WTC11 (cell line): Measurements from ENCODE around the gene EVC2. TPM values are rescaled to one million over a fixed set of nuclear protein-coding genes. Genes with fewer than 3 reads are reported as not detected.

ENCODE experiments used
- ATAC-seq: fragments of 200-7000 bp; cut with Tn5 transposase; 2 replicates; pipeline ENCODE4 v1.10.0; 2021; ENCODE audit warnings: mild to moderate bottlenecking, moderate library complexity
- CTCF ChIA-PET: fragments of 300-600 bp; sonication (Branson Sonifier 250); formaldehyde crosslinking; loops from one replicate; lab custom pipeline; 2021; ENCODE audit warnings: antibody characterized with exemption; lab: Charles Lee
- POLR2A ChIA-PET: fragments of 350-600 bp; sonication (Branson Sonifier 250); formaldehyde crosslinking; loops from one replicate; lab custom pipeline; 2021; ENCODE audit warnings: antibody characterized with exemption; lab: Charles Lee
- DNase-seq: peaks from one replicate; pipeline ENCODE4 v3.0.0; 2021; ENCODE audit warnings: low spot score
- H3K27ac Mint-ChIP-seq: 2 replicates; pipeline ENCODE4 v1.8.0; 2021; ENCODE audit warnings: mixed read lengths
- H3K27me3 Mint-ChIP-seq: 2 replicates; pipeline ENCODE4 v1.8.0; 2021; ENCODE audit warnings: low read depth, mild to moderate bottlenecking, moderate library complexity, mixed read lengths
- H3K36me3 Mint-ChIP-seq: 2 replicates; pipeline ENCODE4 v1.8.0; 2021; ENCODE audit warnings: mixed read lengths
- H3K4me1 Mint-ChIP-seq: 2 replicates; pipeline ENCODE4 v1.8.0; 2022; ENCODE audit warnings: mixed read lengths
- H3K4me3 Mint-ChIP-seq: 2 replicates; pipeline ENCODE4 v1.8.0; 2021; ENCODE audit warnings: mild to moderate bottlenecking, moderate library complexity, mixed read lengths
- H3K9me3 Mint-ChIP-seq: 2 replicates; pipeline ENCODE4 v1.8.0; 2021; ENCODE audit warnings: mixed read lengths
- ATF1 ChIP-seq: sonication (generic); formaldehyde crosslinking; IDR thresholded peaks from 2 replicates; pipeline ENCODE4 v1.8.1; 2023; ENCODE audit warnings: mild to moderate bottlenecking, moderate library complexity, missing genetic modification reagents
- CBFB ChIP-seq: sonication (generic); formaldehyde crosslinking; IDR thresholded peaks from 2 replicates; pipeline ENCODE4 v1.8.1; 2022; ENCODE audit warnings: mild to moderate bottlenecking, low read depth, missing genetic modification reagents
- CREB1 ChIP-seq: sonication (generic); formaldehyde crosslinking; IDR thresholded peaks from 2 replicates; pipeline ENCODE4 v1.8.0; 2023; ENCODE audit warnings: mild to moderate bottlenecking, missing genetic modification reagents
- EMX1 ChIP-seq: fragments of 250-450 bp; sonication (Bioruptor Pico); IDR thresholded peaks from 2 replicates; pipeline ENCODE4 v1.8.0; 2021; ENCODE audit warnings: mild to moderate bottlenecking
- GABPB1 ChIP-seq: sonication (generic); formaldehyde crosslinking; IDR thresholded peaks from 2 replicates; pipeline ENCODE4 v1.8.1; 2023; ENCODE audit warnings: mild to moderate bottlenecking, missing genetic modification reagents
- HMGA2 ChIP-seq: fragments of 250-450 bp; sonication (Bioruptor Pico); IDR thresholded peaks from 2 replicates; pipeline ENCODE4 v1.4.0; 2021; ENCODE audit warnings: mild to moderate bottlenecking, moderate library complexity
- IRF2 ChIP-seq: sonication (generic); formaldehyde crosslinking; IDR thresholded peaks from 2 replicates; pipeline ENCODE4 v1.8.0; 2022; ENCODE audit warnings: low read depth, missing genetic modification reagents, borderline replicate concordance
- MYBL2 ChIP-seq: sonication (generic); formaldehyde crosslinking; IDR thresholded peaks from 2 replicates; pipeline ENCODE4 v1.8.1; 2023; ENCODE audit warnings: mild to moderate bottlenecking, moderate library complexity, missing genetic modification reagents
- NFATC4 ChIP-seq: fragments of 250-450 bp; sonication (Bioruptor Pico); IDR thresholded peaks from 2 replicates; pipeline ENCODE4 v1.9.0; 2021; ENCODE audit warnings: mild to moderate bottlenecking
- SMAD4 ChIP-seq: sonication (generic); formaldehyde crosslinking; IDR thresholded peaks from 2 replicates; pipeline ENCODE4 v1.8.0; 2022; ENCODE audit warnings: mild to moderate bottlenecking, missing genetic modification reagents
- ZNF219 ChIP-seq: sonication (generic); formaldehyde crosslinking; IDR thresholded peaks from 2 replicates; pipeline ENCODE4 v1.8.0; 2023; ENCODE audit warnings: missing genetic modification reagents, mild to moderate bottlenecking, borderline replicate concordance
- ZNF317 ChIP-seq: sonication (generic); formaldehyde crosslinking; IDR thresholded peaks from 2 replicates; pipeline ENCODE4 v1.8.1; 2023; ENCODE audit warnings: low read depth, mild to moderate bottlenecking, moderate library complexity, missing genetic modification reagents, borderline replicate concordance
- ZNF396 ChIP-seq: fragments of 250-450 bp; sonication (Bioruptor Pico); IDR thresholded peaks from 2 replicates; pipeline ENCODE4 v1.8.0; 2021; ENCODE audit warnings: mild to moderate bottlenecking, moderate library complexity, borderline replicate concordance
- total RNA-seq: library from RNA; stranded (reverse); gene quantifications from 3 replicates; pipeline ENCODE4 v1.2.3, GENCODE V29; 2021
- TF ChIP-seq, protein P1 (sequence below): sonication (generic); formaldehyde crosslinking; IDR thresholded peaks from 2 replicates; pipeline ENCODE4 v1.8.1; 2023; ENCODE audit warnings: mild to moderate bottlenecking, missing genetic modification reagents, moderate library complexity
- TF ChIP-seq, protein P2 (sequence below): sonication (generic); formaldehyde crosslinking; IDR thresholded peaks from 2 replicates; pipeline ENCODE4 v1.8.1; 2023; ENCODE audit warnings: mild to moderate bottlenecking, missing genetic modification reagents, moderate library complexity
- TF ChIP-seq, protein P3 (sequence below): fragments of 250-450 bp; sonication (Bioruptor Pico); conservative IDR thresholded peaks from 2 replicates; pipeline ENCODE4 v1.9.0; 2021; ENCODE audit warnings: mild to moderate bottlenecking
- TF ChIP-seq, protein P4 (sequence below): sonication (generic); formaldehyde crosslinking; IDR thresholded peaks from 2 replicates; pipeline ENCODE4 v1.8.0; 2023; ENCODE audit warnings: mild to moderate bottlenecking, missing genetic modification reagents
- TF ChIP-seq, protein P5 (sequence below): sonication (generic); formaldehyde crosslinking; IDR thresholded peaks from 2 replicates; pipeline ENCODE4 v1.8.1; 2022; ENCODE audit warnings: mild to moderate bottlenecking, moderate library complexity, missing genetic modification reagents
- TF ChIP-seq, protein P6 (sequence below): sonication (generic); formaldehyde crosslinking; IDR thresholded peaks from 2 replicates; pipeline ENCODE4 v1.8.0; 2023; ENCODE audit warnings: missing genetic modification reagents, mild to moderate bottlenecking, borderline replicate concordance

The EVC2 gene
- total RNA-seq, 1 experiment from 2014 or later = 4.8 TPM

DNA sequence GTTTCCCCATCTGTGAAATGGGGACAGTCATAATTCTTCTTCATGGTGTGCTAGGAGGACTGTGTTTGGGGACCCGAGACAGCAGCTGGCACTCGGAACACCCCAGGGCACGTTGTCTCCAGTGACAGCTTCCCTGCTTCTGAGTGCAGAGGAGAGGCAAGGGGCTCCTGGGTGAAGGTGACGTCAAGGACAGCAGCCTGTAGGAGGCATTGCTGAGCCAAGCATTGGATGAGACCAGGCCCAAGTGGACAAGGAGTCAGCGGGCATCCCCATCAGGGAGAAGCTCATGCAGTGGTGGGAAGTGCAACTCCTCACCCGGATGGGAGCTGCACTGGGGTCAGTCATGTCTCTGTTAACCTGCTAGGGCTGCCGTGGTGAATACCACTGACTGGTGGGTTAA is 48.7 kb upstream of the EVC2 start:
- ChIA-PET POLR2A (no interaction called here), CTCF (interaction anchor here (0.5 kb wide), 1 partner anchor 30 kb away, joined by 4 read pairs; no protein-coding TSS in a partner anchor)
- Mint-ChIP-seq H3K27me3 (no peaks in the 10 kb centered on the region), H3K27ac (no peak overlapping the region), H3K4me1 (peaks cover 42% of the 10 kb centered on the region)
- DNase-seq = no peak
- TF ChIP-seq EMX1 (CRISPR knock-in tag) = no peak
- no peak for TF ChIP-seq CREB1 (CRISPR knock-in tag)
- TF ChIP-seq, protein P1, sequence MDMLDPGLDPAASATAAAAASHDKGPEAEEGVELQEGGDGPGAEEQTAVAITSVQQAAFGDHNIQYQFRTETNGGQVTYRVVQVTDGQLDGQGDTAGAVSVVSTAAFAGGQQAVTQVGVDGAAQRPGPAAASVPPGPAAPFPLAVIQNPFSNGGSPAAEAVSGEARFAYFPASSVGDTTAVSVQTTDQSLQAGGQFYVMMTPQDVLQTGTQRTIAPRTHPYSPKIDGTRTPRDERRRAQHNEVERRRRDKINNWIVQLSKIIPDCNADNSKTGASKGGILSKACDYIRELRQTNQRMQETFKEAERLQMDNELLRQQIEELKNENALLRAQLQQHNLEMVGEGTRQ = no peak
- TF ChIP-seq MYBL2 (CRISPR knock-in tag) = no peak
- TF ChIP-seq ATF1 (CRISPR knock-in tag) = no peak
- no peak for TF ChIP-seq NFATC4 (CRISPR knock-in tag)
- no peak for TF ChIP-seq GABPB1 (CRISPR knock-in tag)
- TF ChIP-seq ZNF317 (CRISPR knock-in tag) = no peak
- TF ChIP-seq, protein P2, sequence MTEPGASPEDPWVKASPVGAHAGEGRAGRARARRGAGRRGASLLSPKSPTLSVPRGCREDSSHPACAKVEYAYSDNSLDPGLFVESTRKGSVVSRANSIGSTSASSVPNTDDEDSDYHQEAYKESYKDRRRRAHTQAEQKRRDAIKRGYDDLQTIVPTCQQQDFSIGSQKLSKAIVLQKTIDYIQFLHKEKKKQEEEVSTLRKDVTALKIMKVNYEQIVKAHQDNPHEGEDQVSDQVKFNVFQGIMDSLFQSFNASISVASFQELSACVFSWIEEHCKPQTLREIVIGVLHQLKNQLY = no peak
- TF ChIP-seq IRF2 (CRISPR knock-in tag) = no peak
- TF ChIP-seq, protein P3, sequence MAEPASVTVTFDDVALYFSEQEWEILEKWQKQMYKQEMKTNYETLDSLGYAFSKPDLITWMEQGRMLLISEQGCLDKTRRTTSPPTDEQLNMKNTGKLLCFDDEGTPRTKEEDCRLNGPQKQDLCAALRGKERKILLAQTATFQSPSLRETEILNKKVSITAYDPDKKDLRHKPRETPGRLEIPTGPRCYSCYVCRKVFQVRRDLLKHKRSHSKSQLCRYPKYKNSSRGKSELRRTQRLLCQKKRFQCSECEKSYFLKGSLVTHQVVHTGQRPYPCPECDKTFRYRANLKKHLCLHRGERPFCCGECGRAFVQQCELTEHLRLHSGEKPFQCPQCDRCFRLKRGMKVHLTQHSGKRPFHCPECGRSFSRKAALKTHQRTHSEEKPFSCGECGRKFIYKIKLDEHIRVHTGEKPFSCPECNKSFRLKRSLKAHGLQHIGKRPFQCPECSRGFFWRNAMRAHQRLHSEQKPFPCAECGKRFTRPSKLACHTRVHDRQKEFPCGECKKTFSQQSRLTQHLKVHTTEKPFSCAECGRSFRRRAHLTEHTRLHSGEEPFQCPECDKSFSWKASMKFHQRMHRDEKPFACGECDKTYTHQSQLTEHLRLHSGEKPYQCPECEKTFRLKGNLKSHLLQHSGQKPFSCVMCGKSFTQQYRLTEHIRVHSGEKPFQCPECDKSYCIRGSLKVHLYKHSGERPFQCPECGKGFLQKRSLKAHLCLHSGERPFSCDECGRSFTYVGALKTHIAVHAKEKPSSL (CRISPR knock-in tag) = no peak
- no peak for TF ChIP-seq CBFB (CRISPR knock-in tag)
- no peak for TF ChIP-seq ZNF219 (CRISPR knock-in tag)
- TF ChIP-seq HMGA2 (CRISPR knock-in tag) = no peak
- TF ChIP-seq, all 79 proteins: peak for 0
- Mint-ChIP-seq H3K9me3 (no peaks in the 10 kb centered on the region), H3K4me3 (no peak overlapping the region), H3K36me3 (peaks cover 16% of the 10 kb centered on the region)
- no peak for ATAC-seq

DNA sequence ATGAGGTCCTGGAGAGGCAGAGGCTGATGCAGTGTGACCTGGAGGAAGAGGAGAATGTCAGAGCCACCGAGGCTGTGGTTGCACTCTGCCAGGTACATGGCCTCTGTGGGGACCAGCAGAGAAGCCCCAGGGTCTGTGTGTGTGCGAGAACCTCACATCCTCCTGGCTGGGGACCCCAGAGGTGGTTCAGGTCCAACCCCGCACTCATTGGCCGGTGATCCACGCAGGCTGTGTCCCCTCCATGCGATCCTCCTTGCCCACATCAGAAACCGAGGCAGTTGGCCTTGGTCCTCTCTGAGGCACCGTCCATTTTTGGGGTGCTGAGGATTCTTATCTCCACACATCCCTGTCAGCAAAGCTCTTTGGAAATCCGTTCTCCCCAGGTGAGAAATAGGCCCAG is 47.9 kb upstream of the EVC2 start:
- DNase-seq = no peak
- TF ChIP-seq, protein P2 = no peak
- TF ChIP-seq, protein P4, sequence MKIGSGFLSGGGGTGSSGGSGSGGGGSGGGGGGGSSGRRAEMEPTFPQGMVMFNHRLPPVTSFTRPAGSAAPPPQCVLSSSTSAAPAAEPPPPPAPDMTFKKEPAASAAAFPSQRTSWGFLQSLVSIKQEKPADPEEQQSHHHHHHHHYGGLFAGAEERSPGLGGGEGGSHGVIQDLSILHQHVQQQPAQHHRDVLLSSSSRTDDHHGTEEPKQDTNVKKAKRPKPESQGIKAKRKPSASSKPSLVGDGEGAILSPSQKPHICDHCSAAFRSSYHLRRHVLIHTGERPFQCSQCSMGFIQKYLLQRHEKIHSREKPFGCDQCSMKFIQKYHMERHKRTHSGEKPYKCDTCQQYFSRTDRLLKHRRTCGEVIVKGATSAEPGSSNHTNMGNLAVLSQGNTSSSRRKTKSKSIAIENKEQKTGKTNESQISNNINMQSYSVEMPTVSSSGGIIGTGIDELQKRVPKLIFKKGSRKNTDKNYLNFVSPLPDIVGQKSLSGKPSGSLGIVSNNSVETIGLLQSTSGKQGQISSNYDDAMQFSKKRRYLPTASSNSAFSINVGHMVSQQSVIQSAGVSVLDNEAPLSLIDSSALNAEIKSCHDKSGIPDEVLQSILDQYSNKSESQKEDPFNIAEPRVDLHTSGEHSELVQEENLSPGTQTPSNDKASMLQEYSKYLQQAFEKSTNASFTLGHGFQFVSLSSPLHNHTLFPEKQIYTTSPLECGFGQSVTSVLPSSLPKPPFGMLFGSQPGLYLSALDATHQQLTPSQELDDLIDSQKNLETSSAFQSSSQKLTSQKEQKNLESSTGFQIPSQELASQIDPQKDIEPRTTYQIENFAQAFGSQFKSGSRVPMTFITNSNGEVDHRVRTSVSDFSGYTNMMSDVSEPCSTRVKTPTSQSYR (CRISPR knock-in tag) = no peak
- no peaks in the 10 kb centered on the region; the same call in 1 of the 2 replicates for H3K27me3 Mint-ChIP-seq
- H3K4me1 Mint-ChIP-seq = peaks cover 50% of the 10 kb centered on the region
- no peak for ATAC-seq
- H3K27ac Mint-ChIP-seq = no peak overlapping the region
- H3K36me3 Mint-ChIP-seq = peaks cover 16% of the 10 kb centered on the region
- ChIA-PET POLR2A (no interaction called here), CTCF (no interaction called here)
- H3K4me3 Mint-ChIP-seq = no peak overlapping the region
- H3K9me3 Mint-ChIP-seq = no peaks in the 10 kb centered on the region

DNA sequence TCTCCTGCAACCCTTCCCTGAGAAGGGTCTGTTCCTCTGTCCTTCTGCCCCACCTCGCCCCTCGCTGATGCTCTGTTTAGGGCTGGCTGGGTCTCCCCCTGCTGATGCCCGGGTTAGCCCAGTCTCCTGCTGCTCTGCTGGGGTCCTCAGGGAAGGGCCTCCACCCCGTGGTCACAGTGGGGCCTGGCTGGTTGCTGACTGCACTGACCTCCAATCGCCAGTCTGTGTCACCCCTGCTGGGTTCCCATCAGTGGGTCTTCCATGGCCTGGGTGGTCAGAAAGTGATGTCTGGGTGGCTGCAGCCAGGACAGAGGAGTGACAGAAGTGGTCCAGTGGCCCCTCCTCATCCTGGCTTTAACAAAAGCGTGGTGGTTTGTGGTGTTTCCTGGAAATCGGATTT is 47.3 kb upstream of the EVC2 start:
- Mint-ChIP-seq H3K27me3 (no peaks in the 10 kb centered on the region; the same call in 1 of the 2 replicates), H3K9me3 (no peaks in the 10 kb centered on the region), H3K4me1 (peaks cover 50% of the 10 kb centered on the region), H3K27ac (no peak overlapping the region), H3K4me3 (no peak overlapping the region), H3K36me3 (peaks cover 16% of the 10 kb centered on the region)
- CTCF ChIA-PET = no interaction called here
- ATAC-seq (no peak), DNase-seq (no peak)
- POLR2A ChIA-PET = no interaction called here
- TF ChIP-seq, protein P5, sequence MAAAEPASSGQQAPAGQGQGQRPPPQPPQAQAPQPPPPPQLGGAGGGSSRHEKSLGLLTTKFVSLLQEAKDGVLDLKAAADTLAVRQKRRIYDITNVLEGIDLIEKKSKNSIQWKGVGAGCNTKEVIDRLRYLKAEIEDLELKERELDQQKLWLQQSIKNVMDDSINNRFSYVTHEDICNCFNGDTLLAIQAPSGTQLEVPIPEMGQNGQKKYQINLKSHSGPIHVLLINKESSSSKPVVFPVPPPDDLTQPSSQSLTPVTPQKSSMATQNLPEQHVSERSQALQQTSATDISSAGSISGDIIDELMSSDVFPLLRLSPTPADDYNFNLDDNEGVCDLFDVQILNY (CRISPR knock-in tag) = no peak
- TF ChIP-seq ZNF396 (CRISPR knock-in tag) = no peak
- TF ChIP-seq, protein P6, sequence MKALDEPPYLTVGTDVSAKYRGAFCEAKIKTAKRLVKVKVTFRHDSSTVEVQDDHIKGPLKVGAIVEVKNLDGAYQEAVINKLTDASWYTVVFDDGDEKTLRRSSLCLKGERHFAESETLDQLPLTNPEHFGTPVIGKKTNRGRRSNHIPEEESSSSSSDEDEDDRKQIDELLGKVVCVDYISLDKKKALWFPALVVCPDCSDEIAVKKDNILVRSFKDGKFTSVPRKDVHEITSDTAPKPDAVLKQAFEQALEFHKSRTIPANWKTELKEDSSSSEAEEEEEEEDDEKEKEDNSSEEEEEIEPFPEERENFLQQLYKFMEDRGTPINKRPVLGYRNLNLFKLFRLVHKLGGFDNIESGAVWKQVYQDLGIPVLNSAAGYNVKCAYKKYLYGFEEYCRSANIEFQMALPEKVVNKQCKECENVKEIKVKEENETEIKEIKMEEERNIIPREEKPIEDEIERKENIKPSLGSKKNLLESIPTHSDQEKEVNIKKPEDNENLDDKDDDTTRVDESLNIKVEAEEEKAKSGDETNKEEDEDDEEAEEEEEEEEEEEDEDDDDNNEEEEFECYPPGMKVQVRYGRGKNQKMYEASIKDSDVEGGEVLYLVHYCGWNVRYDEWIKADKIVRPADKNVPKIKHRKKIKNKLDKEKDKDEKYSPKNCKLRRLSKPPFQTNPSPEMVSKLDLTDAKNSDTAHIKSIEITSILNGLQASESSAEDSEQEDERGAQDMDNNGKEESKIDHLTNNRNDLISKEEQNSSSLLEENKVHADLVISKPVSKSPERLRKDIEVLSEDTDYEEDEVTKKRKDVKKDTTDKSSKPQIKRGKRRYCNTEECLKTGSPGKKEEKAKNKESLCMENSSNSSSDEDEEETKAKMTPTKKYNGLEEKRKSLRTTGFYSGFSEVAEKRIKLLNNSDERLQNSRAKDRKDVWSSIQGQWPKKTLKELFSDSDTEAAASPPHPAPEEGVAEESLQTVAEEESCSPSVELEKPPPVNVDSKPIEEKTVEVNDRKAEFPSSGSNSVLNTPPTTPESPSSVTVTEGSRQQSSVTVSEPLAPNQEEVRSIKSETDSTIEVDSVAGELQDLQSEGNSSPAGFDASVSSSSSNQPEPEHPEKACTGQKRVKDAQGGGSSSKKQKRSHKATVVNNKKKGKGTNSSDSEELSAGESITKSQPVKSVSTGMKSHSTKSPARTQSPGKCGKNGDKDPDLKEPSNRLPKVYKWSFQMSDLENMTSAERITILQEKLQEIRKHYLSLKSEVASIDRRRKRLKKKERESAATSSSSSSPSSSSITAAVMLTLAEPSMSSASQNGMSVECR (CRISPR knock-in tag) = no peak
- TF ChIP-seq SMAD4 (CRISPR knock-in tag) = no peak
- TF ChIP-seq IRF2 (CRISPR knock-in tag) = no peak
